ENCODE measurements around the gene MAIP1.

MAIP1 gene

GRCh38 chr2:199951023-199951422, 4.4 kb upstream of the MAIP1 start:
- DNase-seq = no peak

GRCh38 chr2:199955007-199955338, 409 bp upstream of the MAIP1 start:
- DNase-seq = no peak

GRCh38 chr2:199956062-199956380, 639 bp downstream of the MAIP1 start:
- no peak for DNase-seq

- DNase-seq = no peak
Observed at GRCh38 chr2:199958014-199958413, 2.6 kb downstream of the MAIP1 start.

GRCh38 chr2:199962203-199962602, 6.8 kb downstream of the MAIP1 start:
- DNase-seq = no peak

- DNase-seq = no peak
Observed at GRCh38 chr2:199966405-199966804, 11.0 kb downstream of the MAIP1 start.

- DNase-seq = no peak
Observed at GRCh38 chr2:199966976-199967375, 11.6 kb downstream of the MAIP1 start.

GRCh38 chr2:199968126-199968525, 12.7 kb downstream of the MAIP1 start:
- DNase-seq = no peak

GRCh38 chr2:199972088-199972626, 16.8 kb downstream of the MAIP1 start:
- DNase-seq = no peak

- DNase-seq = no peak
Observed at GRCh38 chr2:199973703-199974102, 18.3 kb downstream of the MAIP1 start.

- no peak for DNase-seq
Observed at GRCh38 chr2:199975273-199975895, 20.0 kb downstream of the MAIP1 start.

GRCh38 chr2:199977984-199978415, 22.6 kb downstream of the MAIP1 start:
- no peak for DNase-seq

- DNase-seq = no peak
Observed at GRCh38 chr2:199979398-199979797, 24.0 kb downstream of the MAIP1 start.

- peak; percentile 77 for DNase-seq
Observed at GRCh38 chr2:199979832-199980628, 24.6 kb downstream of the MAIP1 start.

- no peak for DNase-seq
Observed at GRCh38 chr2:199982126-199982843, 26.9 kb downstream of the MAIP1 start.

GRCh38 chr2:199983534-199983933, 28.2 kb downstream of the MAIP1 start:
- no peak for DNase-seq

GRCh38 chr2:199984159-199984558, 28.8 kb downstream of the MAIP1 start:
- DNase-seq = no peak

- DNase-seq = no peak
Observed at GRCh38 chr2:199984755-199985154, 29.4 kb downstream of the MAIP1 start.

GRCh38 chr2:199985625-199986207, 30.3 kb downstream of the MAIP1 start:
- DNase-seq = peak; percentile 64

- DNase-seq = no peak
Observed at GRCh38 chr2:199987586-199987985, 32.2 kb downstream of the MAIP1 start.

GRCh38 chr2:199988151-199988550, 32.8 kb downstream of the MAIP1 start:
- no peak for DNase-seq

GRCh38 chr2:199989822-199990221, 34.4 kb downstream of the MAIP1 start:
- DNase-seq = no peak

GRCh38 chr2:199991691-199992090, 36.3 kb downstream of the MAIP1 start:
- no peak for DNase-seq

- DNase-seq = no peak
Observed at GRCh38 chr2:199992296-199992695, 36.9 kb downstream of the MAIP1 start.

Measured in CD4-positive, alpha-beta T cell treated with Interleukin-21 for 1 hour (primary cell).